NCI-H2227 treated with DMSO at 0.1 percent for 48 hours (cell line): ENCODE results near the gene ABCB11.

Experiments used
- DNase-seq: peaks from one replicate; lab custom pipeline; 2025; lab: John Stamatoyannopoulos, UW

Gene ABCB11

DNA sequence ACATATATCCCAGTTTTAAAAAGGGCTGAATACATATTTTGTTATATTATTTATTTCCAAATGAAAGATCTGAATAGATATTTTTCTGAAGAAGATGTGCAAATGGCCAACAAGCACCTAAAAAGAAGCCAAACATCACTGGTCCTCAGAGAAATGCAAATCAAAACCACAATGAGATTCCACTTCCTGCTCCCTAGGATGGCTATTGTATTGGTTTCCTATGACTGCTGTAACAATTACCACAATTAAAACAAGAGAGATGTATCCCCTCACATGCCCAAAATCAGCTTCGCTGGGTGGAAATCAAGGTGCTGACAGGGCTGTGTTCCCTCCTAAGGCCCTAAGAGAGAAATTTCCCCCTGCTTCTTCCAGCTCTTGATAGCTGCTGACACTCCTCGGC is 23.2 kb downstream of the ABCB11 start:
- DNase-seq, result no peak

- no peak for DNase-seq
These were observed 23.8 kb downstream of the ABCB11 start for GRCh38 chr2:169007356-169007755.

GRCh38 chr2:169006665-169007064 is 24.5 kb downstream of the ABCB11 start:
- no peak for DNase-seq

- DNase-seq, result no peak
These were observed 25.1 kb downstream of the ABCB11 start for GRCh38 chr2:169005994-169006393.

DNA sequence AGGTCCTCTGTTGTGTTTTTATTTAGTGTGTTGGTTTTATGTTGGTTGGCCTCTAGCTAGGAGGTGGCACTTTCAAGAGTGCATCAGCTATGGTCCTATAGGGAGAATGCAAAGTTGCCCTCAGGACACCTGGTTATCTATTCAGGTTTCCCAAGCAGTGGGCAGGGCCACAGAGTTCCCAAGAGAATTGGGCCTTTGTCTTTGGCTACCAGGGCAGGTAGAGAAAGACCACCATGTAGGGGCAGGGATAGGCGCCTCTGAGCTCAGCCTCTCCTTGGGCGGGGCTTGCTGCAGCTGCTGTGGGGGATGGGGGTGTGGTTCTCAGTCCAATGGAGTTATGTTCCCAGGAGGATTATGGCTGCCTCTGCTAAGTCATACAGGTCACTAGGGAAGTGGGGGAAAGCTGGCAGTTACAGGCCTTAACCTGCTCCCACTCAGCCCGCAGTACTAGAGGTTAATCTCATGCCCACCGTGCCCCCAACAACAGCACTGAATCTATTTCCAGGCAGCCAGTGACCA is 26.0 kb downstream of the ABCB11 start:
- no peak for DNase-seq

DNA sequence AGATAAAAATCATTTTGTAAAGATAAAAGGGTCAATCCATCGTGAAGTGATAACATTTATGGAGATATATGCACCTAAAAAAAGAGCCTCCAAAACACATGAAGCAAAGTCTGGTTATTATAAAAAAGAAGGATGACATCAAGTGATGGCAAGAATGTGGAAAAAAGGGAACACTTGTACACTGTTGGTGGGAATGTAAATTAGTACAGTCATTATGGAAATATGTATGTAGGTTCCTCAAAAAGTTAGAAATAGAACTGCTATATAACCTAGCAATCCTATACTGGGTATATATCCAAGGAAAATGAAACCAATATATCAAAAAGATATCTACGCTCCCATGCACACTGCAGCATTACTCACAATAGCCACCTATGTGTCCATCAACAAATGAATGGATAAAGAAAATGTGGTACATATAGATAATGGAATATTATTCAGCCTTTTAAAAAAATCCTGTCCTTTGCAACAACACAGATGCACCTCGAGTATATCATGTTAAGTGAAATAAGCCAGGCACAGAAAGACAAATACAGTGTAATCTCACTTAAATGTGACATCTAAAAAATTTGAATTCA is 28.9 kb downstream of the ABCB11 start:
- DNase-seq, result no peak

- no peak for DNase-seq
These were observed 29.9 kb downstream of the ABCB11 start for GRCh38 chr2:169001116-169001815.

DNA sequence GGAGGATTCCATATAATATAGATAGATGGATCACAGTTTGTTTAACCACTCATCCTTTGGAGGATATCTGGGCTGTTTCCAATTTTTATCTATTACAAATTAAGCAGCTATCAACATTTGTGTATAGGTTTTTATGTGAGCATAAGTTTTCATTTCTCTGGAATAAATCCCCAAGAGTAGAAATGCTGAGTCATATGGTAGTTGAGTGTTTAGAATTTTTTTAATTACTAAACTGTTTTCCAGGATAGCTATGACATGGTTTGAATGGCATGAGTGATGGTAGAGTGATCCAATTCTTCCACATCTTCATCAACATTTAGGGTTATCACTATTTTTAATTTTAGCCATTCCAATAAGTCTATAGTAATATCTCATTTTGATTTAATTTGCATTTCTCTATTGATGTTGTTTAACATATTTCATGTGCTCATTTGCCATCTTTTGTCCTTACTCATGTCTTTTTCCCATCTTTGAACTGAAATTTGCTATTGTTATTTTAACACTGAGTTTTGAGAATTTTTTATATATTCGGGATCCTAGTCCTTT is 31.4 kb downstream of the ABCB11 start:
- no peak for DNase-seq

- no peak for DNase-seq
These were observed 32.4 kb downstream of the ABCB11 start for GRCh38 chr2:168998609-168999211.

DNA sequence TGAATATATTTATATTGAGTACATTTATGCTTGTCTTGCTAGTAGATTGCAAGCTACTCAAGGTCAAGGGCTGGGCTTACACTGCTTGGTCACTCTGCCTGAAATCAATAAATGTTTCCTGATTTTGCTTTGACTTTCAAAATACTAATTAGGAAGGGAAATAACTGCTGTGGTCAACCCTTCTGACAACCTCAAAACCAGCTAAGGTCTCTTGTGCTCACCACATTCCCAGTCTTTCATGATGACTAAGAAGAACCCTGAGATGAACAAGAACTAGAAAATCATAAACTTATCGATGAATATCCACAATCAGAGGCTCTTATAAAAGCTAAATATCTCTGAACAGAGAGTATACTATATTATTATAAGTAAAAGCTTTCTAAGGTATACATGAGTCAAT is 33.3 kb downstream of the ABCB11 start:
- no peak for DNase-seq

- DNase-seq, result no peak
These were observed 34.0 kb downstream of the ABCB11 start for GRCh38 chr2:168997118-168997521.

DNA sequence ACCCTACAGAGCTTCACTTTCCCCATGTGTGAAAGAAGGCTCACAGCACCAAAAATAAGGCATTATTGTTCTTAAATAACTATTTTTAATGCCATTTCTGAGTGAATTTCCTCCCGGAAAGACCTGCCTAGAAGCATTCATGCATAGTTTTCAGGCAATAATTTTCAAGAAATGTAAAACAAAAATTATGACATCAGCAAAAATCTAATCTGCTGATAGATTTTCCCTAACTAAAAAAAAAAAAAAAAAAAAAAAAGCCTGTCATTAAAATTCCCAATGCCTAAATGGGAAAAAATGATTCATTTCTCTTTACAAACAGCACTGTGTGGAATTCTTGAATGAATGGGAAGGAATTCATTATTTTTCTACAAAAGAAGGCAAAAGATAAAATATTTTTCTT is 35.4 kb downstream of the ABCB11 start:
- no peak for DNase-seq

DNA sequence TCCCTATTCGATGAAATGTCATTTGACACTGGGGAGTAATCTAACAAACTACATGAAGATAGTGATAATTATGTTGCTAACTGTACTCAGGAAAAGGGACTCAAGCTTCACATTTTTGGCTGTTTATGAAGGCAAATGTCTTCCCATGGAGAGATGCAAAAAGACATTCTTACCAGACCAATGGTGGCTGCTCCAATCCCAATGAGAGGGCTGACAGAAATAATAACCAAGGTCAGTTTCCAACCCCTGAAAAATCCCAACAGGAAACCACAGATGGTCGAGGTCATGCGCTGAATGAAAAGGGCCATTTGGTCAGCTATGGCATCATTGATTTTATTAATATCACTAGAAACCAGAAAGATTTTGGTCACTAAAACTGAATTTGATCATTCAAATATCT is 37.6 kb downstream of the ABCB11 start:
- DNase-seq, result no peak

DNA sequence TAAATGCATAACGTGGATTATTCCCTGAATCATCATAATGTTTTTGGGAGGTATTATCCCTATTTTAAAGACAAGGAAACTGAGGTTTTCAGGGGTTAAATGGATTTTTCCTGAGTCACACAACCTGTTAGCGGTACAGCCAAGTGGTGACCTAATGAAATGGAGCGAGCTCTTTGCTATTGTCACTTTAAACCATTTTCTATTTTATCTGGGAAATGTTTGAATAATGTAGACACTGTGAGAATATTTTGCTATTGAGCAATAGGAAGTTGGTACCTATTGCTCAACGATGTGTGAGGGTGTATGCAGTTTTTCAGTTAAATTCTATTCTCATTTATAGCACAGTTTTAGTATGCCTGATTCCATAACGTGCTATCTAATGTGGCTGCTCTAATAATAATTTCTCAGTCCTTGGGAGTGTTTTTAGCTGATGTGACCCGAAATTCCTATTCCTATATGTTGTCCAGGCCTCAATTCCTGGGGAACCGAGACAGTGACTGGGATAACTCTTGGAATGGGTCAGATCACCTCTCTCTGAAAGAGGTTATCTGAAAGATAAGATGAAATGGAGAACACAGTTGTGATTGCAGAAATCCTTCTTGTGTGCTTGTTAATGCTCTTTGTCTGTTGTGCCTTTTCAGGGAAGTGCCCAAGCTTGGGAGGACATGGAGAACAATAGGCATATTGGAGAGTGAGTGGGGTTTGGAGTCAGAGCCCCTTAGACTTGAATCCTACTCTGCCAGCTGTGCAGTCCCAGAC is 38.4 kb downstream of the ABCB11 start:
- no peak for DNase-seq

DNA sequence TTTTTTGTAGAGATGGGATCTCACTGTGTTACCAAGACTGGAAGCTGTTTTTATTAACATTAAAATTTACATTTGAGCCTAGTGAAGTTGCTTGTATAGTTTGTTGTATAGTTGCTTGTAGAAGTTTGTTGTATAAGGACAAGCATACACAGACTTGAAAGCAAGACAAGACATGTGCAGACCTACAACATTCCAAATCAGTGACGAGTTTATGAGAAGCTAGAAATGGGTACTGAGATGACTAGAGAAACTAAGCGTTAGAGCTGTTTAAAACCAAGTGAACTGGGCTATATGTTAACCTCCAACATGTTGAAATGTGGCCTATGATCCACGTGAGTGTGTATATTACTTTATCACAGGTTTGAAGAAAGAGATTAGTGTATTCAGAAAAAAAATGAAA is 39.1 kb downstream of the ABCB11 start:
- DNase-seq, result no peak

GRCh38 chr2:168988755-168989154 is 42.4 kb downstream of the ABCB11 start:
- DNase-seq, result no peak

DNA sequence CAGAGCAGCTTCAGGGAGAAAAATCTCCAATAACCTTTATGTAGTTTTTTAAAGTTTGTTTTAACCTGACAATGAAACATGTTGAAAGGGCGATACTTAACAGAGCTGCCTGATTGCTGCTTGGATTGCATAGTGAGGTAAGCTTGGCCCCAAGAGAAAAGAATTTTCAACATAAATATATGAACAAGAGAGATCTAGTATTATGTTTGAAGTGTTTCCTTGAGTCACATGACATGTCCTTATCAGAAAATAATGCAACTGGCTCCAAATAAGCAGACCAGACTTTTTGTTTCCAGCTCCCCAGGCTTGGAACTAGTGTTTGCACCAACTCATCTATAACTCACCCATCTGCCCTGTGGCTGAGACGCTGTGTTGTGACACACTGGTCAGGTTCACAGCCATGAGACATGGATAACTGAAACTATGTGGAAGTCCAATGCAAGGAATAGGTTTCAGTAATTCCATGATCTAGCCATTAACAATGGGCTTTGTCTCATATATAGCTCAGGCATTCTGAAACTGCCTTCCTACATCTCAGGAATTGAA is 44.7 kb downstream of the ABCB11 start:
- no peak for DNase-seq

DNA sequence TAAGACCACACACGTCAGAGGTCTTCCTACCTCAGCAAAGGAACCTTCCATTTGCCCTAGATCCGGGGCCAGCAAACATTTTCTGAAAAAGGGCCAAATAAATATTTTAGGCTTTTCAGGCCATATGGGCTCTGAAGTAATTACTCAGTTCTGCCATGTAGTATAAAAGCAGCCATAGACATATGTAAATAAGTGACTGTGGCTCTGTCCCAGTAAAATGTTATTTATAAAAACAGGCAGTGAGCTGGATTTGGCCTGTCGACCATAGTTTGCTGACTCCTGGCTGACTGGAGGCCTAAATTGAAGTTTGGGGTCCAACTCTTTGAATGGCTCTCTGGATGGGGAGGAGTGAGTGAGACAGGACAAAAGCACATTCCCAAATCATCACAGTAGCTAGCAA is 49.5 kb downstream of the ABCB11 start:
- no peak for DNase-seq

DNA sequence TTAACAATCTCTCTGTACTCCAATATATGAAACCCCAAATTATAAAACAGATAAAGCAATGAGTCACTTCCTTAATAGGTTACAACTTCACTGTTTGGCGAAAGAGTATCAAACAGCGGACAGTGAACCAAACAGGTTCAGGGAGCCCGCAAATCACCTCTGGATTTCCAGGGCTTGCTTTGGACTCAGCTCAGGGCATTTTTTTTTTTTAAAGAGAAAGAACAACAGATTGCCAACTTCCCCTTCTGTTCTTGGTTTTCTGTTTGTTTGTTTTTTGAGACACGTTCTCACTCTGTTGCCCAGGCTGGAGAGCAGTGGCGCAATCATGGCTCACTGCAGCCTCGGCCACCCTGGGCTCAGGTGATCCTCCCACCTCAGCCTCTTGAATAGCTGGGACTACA is 52.7 kb downstream of the ABCB11 start:
- no peak for DNase-seq

DNA sequence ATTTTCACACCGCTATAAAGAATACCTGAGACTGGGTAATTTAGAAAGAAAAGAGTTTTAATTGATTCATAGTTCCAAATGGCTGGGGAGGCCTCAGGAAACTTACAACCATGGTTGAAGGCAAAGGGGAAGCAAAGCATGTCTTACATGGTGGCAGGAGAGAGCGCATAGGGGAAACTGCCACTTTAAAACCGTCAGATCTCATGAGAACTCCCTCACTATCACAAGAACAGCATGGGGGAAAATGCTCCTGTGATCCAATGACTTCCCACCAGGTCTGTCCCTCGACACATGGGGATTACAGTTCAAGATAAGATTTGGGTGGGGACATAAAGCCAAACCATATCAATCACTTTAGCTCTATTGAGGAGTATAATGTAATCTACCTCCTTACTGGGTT is 53.5 kb downstream of the ABCB11 start:
- no peak for DNase-seq

DNA sequence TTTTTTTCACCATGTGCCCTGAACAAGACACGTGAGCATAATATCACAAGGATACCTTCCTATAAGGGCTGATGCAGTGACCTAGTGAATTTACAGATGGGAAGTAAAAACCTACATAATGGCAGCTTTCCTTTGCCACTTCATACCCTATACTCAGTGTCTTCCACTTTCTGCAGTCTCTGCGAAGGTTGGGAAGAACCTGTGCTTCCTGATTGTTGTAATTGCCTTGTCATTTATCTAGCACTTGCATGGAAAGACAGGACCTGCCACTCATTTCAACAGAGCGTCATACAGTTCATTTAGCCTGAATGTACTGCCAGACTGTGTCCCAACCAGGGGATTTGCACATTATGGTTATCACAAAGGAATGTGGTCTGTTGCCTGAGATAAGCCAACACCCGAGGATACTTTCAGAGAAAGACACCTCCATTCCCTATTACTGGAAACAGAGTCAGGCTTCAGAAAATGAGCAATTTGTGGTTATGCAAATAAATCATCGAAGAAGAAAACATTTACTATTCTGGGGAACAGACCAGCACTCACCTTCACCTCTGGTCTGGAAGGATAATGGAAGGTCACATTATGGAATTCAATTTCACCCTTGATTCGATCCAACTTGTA is 55.0 kb downstream of the ABCB11 start:
- peak; percentile 53 for DNase-seq

DNA sequence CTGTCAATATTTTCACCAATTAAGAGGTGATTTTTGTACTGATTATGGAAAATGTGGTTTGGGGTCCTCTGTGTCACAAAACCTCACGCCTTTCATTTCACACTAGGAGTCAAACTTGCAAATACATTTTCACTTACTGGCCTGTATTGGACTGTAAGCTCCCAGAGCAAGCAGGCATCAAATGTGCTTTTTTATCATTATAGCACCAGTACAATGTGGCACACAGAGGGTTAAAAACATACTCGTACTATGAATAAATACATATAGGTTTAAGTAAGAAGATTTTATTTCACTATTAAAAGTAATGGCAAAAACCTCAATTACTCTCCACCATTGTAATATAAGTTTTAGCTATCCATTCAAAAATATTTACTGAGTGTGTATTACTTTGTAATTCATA is 56.7 kb downstream of the ABCB11 start:
- no peak for DNase-seq
